Measurements from ENCODE around the gene CDH13.

- TF ChIP-seq POLR2A (IDR thresholded peaks at IDR 0.05) (no peak), CTCF (IDR thresholded peaks at IDR 0.05) (no peak)
These were observed 273.1 kb downstream of the CDH13 start for GRCh38 chr16:82899731-82900450.

Measured in adrenal gland (tissue), 5 donors.